Lower leg skin (tissue), 3 donors: ENCODE data around the gene FAAH.

ENCODE experiments used
- POLR2A ChIP-seq, 2 donors: fragments of 450-650 bp; IDR thresholded peaks; one replicate each; pipeline ENCODE4 v1.6.1; 2016 to 2017; ENCODE audit warnings: antibody characterized with exemption in 2 of 2, mild to moderate bottlenecking in 1 of 2, moderate library complexity in 1 of 2
- TF ChIP-seq, protein P1 (sequence below), 3 donors: fragments of 450-650 bp; IDR thresholded peaks; one replicate each; pipeline ENCODE4 v1.5.1; 2016; ENCODE audit warnings: antibody characterized with exemption in 3 of 3, mild to moderate bottlenecking in 3 of 3, moderate library complexity in 2 of 3

DNA sequence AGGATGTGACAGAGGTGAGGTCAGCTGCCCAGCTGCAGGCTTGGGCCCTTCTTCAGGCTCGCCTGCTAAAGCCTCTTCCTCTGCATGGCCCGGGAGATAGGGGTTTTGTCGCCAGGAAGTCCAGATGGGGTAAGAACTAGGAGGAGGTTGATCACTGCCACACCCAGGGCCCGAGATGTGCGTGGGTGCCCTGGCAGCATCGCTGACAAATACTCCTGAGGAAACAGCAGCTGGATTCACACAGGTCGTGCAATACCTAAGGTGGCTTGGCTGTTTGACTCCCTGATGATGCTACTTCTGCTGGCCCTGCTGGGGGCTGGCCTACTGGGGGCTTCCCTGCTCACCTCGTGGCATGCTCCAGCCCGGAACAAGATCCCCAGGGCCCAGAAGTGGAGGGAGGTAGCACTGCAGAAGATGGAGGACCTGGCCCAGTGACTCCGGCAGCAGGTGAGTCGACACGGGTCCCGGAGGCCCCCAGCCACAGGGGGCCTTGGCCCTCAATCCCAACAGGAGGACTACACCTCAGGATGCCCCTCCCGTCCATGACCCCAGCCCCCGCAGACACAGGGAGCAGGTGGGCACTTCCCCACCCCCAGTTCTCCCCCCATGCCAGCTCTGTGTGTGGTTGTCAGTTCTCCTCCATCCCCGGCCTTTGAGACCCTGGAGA lies 29.6 kb downstream of the FAAH start:
- TF ChIP-seq, protein P1, sequence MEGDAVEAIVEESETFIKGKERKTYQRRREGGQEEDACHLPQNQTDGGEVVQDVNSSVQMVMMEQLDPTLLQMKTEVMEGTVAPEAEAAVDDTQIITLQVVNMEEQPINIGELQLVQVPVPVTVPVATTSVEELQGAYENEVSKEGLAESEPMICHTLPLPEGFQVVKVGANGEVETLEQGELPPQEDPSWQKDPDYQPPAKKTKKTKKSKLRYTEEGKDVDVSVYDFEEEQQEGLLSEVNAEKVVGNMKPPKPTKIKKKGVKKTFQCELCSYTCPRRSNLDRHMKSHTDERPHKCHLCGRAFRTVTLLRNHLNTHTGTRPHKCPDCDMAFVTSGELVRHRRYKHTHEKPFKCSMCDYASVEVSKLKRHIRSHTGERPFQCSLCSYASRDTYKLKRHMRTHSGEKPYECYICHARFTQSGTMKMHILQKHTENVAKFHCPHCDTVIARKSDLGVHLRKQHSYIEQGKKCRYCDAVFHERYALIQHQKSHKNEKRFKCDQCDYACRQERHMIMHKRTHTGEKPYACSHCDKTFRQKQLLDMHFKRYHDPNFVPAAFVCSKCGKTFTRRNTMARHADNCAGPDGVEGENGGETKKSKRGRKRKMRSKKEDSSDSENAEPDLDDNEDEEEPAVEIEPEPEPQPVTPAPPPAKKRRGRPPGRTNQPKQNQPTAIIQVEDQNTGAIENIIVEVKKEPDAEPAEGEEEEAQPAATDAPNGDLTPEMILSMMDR (IDR thresholded peaks at IDR 0.05) = no peak
- TF ChIP-seq POLR2A (IDR thresholded peaks at IDR 0.05) = no peak
